ENCODE measurements around the gene COL5A2. TPM values are rescaled to one million over a fixed set of nuclear protein-coding genes. Genes with fewer than 3 reads are reported as not detected.

COL5A2 gene
- total and polyA plus RNA-seq, 4 donors = 45.5 to 387 (median 118) TPM

GRCh38 chr2:189142893-189143759 lies 36.4 kb downstream of the COL5A2 start:
- Histone ChIP-seq H3K36me3 (ENCODE audit: control insufficient read depth, insufficient read depth, low read length) (no peaks in the 10 kb centered on the region), H3K27me3 (ENCODE audit: control insufficient read depth, insufficient read depth, low read length) (no peaks in the 10 kb centered on the region), H3K4me3 (ENCODE audit: low read depth, low read length) (no peak overlapping the region), H3K4me1 (ENCODE audit: control insufficient read depth, insufficient read depth, low read length) (no peaks in the 10 kb centered on the region), H3K27ac (ENCODE audit: low read depth, low read length) (no peak overlapping the region), H3K9me3 (ENCODE audit: control insufficient read depth, insufficient read depth, low read length) (no peaks in the 10 kb centered on the region)
- WGBS (ENCODE audit: insufficient coverage) = no CpG with 5 or more reads among the region's 4 CpGs
- no peak for DNase-seq (ENCODE audit: low read depth in 4 of 6, low spot score in 6 of 6)

- 100% methylated on average over 4 of the region's 5 CpGs for WGBS (ENCODE audit: insufficient coverage)
- no peaks in the 10 kb centered on the region for H3K9me3 ChIP-seq (ENCODE audit: control insufficient read depth, insufficient read depth, low read length)
Measured at GRCh38 chr2:189138800-189139199, 40.8 kb downstream of the COL5A2 start.

GRCh38 chr2:189137519-189137918 lies 42.0 kb downstream of the COL5A2 start:
- 100% methylated on average over 1 of the region's 1 CpG for WGBS (ENCODE audit: insufficient coverage)

More at GRCh38 chr2:189138800-189139199, 40.8 kb downstream of the COL5A2 start:
- no peak for DNase-seq (ENCODE audit: low read depth in 4 of 6, low spot score in 6 of 6)
- H3K36me3 ChIP-seq (ENCODE audit: control insufficient read depth, insufficient read depth, low read length) = no peaks in the 10 kb centered on the region
- no peak overlapping the region for H3K4me3 ChIP-seq (ENCODE audit: low read depth, low read length)
- H3K27ac ChIP-seq (ENCODE audit: low read depth, low read length) = no peak overlapping the region
- H3K4me1 ChIP-seq (ENCODE audit: control insufficient read depth, insufficient read depth, low read length) = no peaks in the 10 kb centered on the region
- H3K27me3 ChIP-seq (ENCODE audit: control insufficient read depth, insufficient read depth, low read length) = no peaks in the 10 kb centered on the region

GRCh38 chr2:189134485-189134884 lies 45.1 kb downstream of the COL5A2 start:
- Histone ChIP-seq H3K4me3 (ENCODE audit: low read depth, low read length) (no peak overlapping the region), H3K27me3 (ENCODE audit: control insufficient read depth, insufficient read depth, low read length) (no peaks in the 10 kb centered on the region), H3K9me3 (ENCODE audit: control insufficient read depth, insufficient read depth, low read length) (no peaks in the 10 kb centered on the region), H3K4me1 (ENCODE audit: control insufficient read depth, insufficient read depth, low read length) (no peaks in the 10 kb centered on the region), H3K36me3 (ENCODE audit: control insufficient read depth, insufficient read depth, low read length) (no peaks in the 10 kb centered on the region), H3K27ac (ENCODE audit: low read depth, low read length) (no peak overlapping the region)
- no peak for DNase-seq (ENCODE audit: low read depth in 4 of 6, low spot score in 6 of 6)
- WGBS (ENCODE audit: insufficient coverage) = no CpG with 5 or more reads among the region's 4 CpGs

More at GRCh38 chr2:189137519-189137918, 42.0 kb downstream of the COL5A2 start:
- H3K27me3 ChIP-seq (ENCODE audit: control insufficient read depth, insufficient read depth, low read length) = no peaks in the 10 kb centered on the region
- no peaks in the 10 kb centered on the region for H3K4me1 ChIP-seq (ENCODE audit: control insufficient read depth, insufficient read depth, low read length)
- H3K4me3 ChIP-seq (ENCODE audit: low read depth, low read length) = no peak overlapping the region
- no peaks in the 10 kb centered on the region for H3K36me3 ChIP-seq (ENCODE audit: control insufficient read depth, insufficient read depth, low read length)
- H3K9me3 ChIP-seq (ENCODE audit: control insufficient read depth, insufficient read depth, low read length) = no peaks in the 10 kb centered on the region
- no peak overlapping the region for H3K27ac ChIP-seq (ENCODE audit: low read depth, low read length)
- DNase-seq (ENCODE audit: low read depth in 4 of 6, low spot score in 6 of 6) = no peak

- no peak for DNase-seq (ENCODE audit: low read depth in 4 of 6, low spot score in 6 of 6)
- Histone ChIP-seq H3K36me3 (ENCODE audit: control insufficient read depth, insufficient read depth, low read length) (no peaks in the 10 kb centered on the region), H3K4me3 (ENCODE audit: low read depth, low read length) (no peak overlapping the region), H3K27me3 (ENCODE audit: control insufficient read depth, insufficient read depth, low read length) (no peaks in the 10 kb centered on the region), H3K27ac (ENCODE audit: low read depth, low read length) (no peak overlapping the region), H3K4me1 (ENCODE audit: control insufficient read depth, insufficient read depth, low read length) (no peaks in the 10 kb centered on the region), H3K9me3 (ENCODE audit: control insufficient read depth, insufficient read depth, low read length) (no peaks in the 10 kb centered on the region)
- no CpG with 5 or more reads among the region's 3 CpGs for WGBS (ENCODE audit: insufficient coverage)
Measured at GRCh38 chr2:189131991-189132390, 47.6 kb downstream of the COL5A2 start.

- no peaks in the 10 kb centered on the region for H3K36me3 ChIP-seq (ENCODE audit: control insufficient read depth, insufficient read depth, low read length)
- no peaks in the 10 kb centered on the region for H3K27me3 ChIP-seq (ENCODE audit: control insufficient read depth, insufficient read depth, low read length)
- DNase-seq (ENCODE audit: low read depth in 4 of 6, low spot score in 6 of 6) = no peak
- WGBS (ENCODE audit: insufficient coverage) = no CpG with 5 or more reads among the region's 2 CpGs
- no peak overlapping the region for H3K27ac ChIP-seq (ENCODE audit: low read depth, low read length)
- no peak overlapping the region for H3K4me3 ChIP-seq (ENCODE audit: low read depth, low read length)
- H3K4me1 ChIP-seq (ENCODE audit: control insufficient read depth, insufficient read depth, low read length) = no peaks in the 10 kb centered on the region
- no peaks in the 10 kb centered on the region for H3K9me3 ChIP-seq (ENCODE audit: control insufficient read depth, insufficient read depth, low read length)
Measured at GRCh38 chr2:189129971-189130370, 49.6 kb downstream of the COL5A2 start.

- peak in 2 of 6 donors; percentile 52 to 61 for DNase-seq (ENCODE audit: low read depth in 4 of 6, low spot score in 6 of 6)
- no peaks in the 10 kb centered on the region for H3K36me3 ChIP-seq (ENCODE audit: control insufficient read depth, insufficient read depth, low read length)
- no peaks in the 10 kb centered on the region for H3K4me1 ChIP-seq (ENCODE audit: control insufficient read depth, insufficient read depth, low read length)
- H3K27me3 ChIP-seq (ENCODE audit: control insufficient read depth, insufficient read depth, low read length) = no peaks in the 10 kb centered on the region
- H3K4me3 ChIP-seq (ENCODE audit: low read depth, low read length) = no peak overlapping the region
- no peak overlapping the region for H3K27ac ChIP-seq (ENCODE audit: low read depth, low read length)
- no CpG with 5 or more reads among the region's 4 CpGs for WGBS (ENCODE audit: insufficient coverage)
- no peaks in the 10 kb centered on the region for H3K9me3 ChIP-seq (ENCODE audit: control insufficient read depth, insufficient read depth, low read length)
Measured at GRCh38 chr2:189128970-189129369, 50.6 kb downstream of the COL5A2 start.

GRCh38 chr2:189127756-189128155 lies 51.8 kb downstream of the COL5A2 start:
- Histone ChIP-seq H3K4me1 (ENCODE audit: control insufficient read depth, insufficient read depth, low read length) (no peaks in the 10 kb centered on the region), H3K9me3 (ENCODE audit: control insufficient read depth, insufficient read depth, low read length) (no peaks in the 10 kb centered on the region), H3K27ac (ENCODE audit: low read depth, low read length) (no peak overlapping the region), H3K4me3 (ENCODE audit: low read depth, low read length) (no peak overlapping the region), H3K27me3 (ENCODE audit: control insufficient read depth, insufficient read depth, low read length) (no peaks in the 10 kb centered on the region), H3K36me3 (ENCODE audit: control insufficient read depth, insufficient read depth, low read length) (no peaks in the 10 kb centered on the region)
- whole genome bisulfite sequencing (ENCODE audit: insufficient coverage) = no CpG with 5 or more reads among the region's 1 CpG
- peak in 1 of 6 donors; percentile 47 for DNase-seq (ENCODE audit: low read depth in 4 of 6, low spot score in 6 of 6)

- no peaks in the 10 kb centered on the region for H3K9me3 ChIP-seq (ENCODE audit: control insufficient read depth, insufficient read depth, low read length)
- H3K36me3 ChIP-seq (ENCODE audit: control insufficient read depth, insufficient read depth, low read length) = no peaks in the 10 kb centered on the region
- no peaks in the 10 kb centered on the region for H3K4me1 ChIP-seq (ENCODE audit: control insufficient read depth, insufficient read depth, low read length)
- no peak overlapping the region for H3K4me3 ChIP-seq (ENCODE audit: low read depth, low read length)
- H3K27ac ChIP-seq (ENCODE audit: low read depth, low read length) = no peak overlapping the region
- H3K27me3 ChIP-seq (ENCODE audit: control insufficient read depth, insufficient read depth, low read length) = no peaks in the 10 kb centered on the region
- DNase-seq (ENCODE audit: low read depth in 4 of 6, low spot score in 6 of 6) = no peak
Measured at GRCh38 chr2:189125195-189125594, 54.4 kb downstream of the COL5A2 start.

- H3K36me3 ChIP-seq (ENCODE audit: control insufficient read depth, insufficient read depth, low read length) = no peaks in the 10 kb centered on the region
- WGBS (ENCODE audit: insufficient coverage) = no CpG with 5 or more reads among the region's 5 CpGs
- DNase-seq (ENCODE audit: low read depth in 4 of 6, low spot score in 6 of 6) = no peak
- no peak overlapping the region for H3K4me3 ChIP-seq (ENCODE audit: low read depth, low read length)
- H3K9me3 ChIP-seq (ENCODE audit: control insufficient read depth, insufficient read depth, low read length) = no peaks in the 10 kb centered on the region
- no peaks in the 10 kb centered on the region for H3K4me1 ChIP-seq (ENCODE audit: control insufficient read depth, insufficient read depth, low read length)
- no peaks in the 10 kb centered on the region for H3K27me3 ChIP-seq (ENCODE audit: control insufficient read depth, insufficient read depth, low read length)
- no peak overlapping the region for H3K27ac ChIP-seq (ENCODE audit: low read depth, low read length)
Measured at GRCh38 chr2:189124175-189124574, 55.4 kb downstream of the COL5A2 start.

Data from spinal cord (tissue), 10 donors.